Breast epithelium (tissue), 4 donors: ENCODE data around the gene ANKS3. TPM values are rescaled to one million over a fixed set of nuclear protein-coding genes. Genes with fewer than 3 reads are reported as not detected.

Source experiments
- DNase-seq, 2 donors: peaks; one replicate each; pipeline ENCODE4 v3.0.0-alpha.2; 2019; ENCODE audit warnings: low spot score in 2 of 2
- H3K27ac ChIP-seq, 2 donors: fragments of 200-600 bp; sonication (generic) in 1 of 2; one replicate each; pipeline ENCODE4 v1.5.1; 2016 to 2019; ENCODE audit warnings: mild to moderate bottlenecking in 1 of 2
- H3K27me3 ChIP-seq, 2 donors: fragments of 200-600 bp; sonication (generic) in 1 of 2; one replicate each; pipeline versions ENCODE4 v1.5.1 to v1.6.0; 2017 to 2019; ENCODE audit warnings: control low read depth in 1 of 2, mild to moderate bottlenecking in 1 of 2
- H3K36me3 ChIP-seq: fragments of 200-600 bp; one replicate; pipeline ENCODE4 v1.5.1; 2019
- H3K4me1 ChIP-seq, 2 donors: fragments of 200-600 bp; sonication (generic); one replicate each; pipeline ENCODE4 v1.5.1; 2016 to 2019; ENCODE audit warnings: control low read depth in 1 of 2
- H3K4me3 ChIP-seq, 3 donors: fragments of 200-600 bp; sonication (generic); 1 replicate in 2 of 3; 2 replicates in 1 of 3; pipeline ENCODE4 v1.5.1; 2016 to 2019; ENCODE audit warnings: mild to moderate bottlenecking in 3 of 3, moderate library complexity in 2 of 3
- H3K9me3 ChIP-seq, 2 donors: fragments of 200-600 bp; sonication (generic) in 1 of 2; one replicate each; pipeline ENCODE4 v1.5.1; 2016 to 2019; ENCODE audit warnings: control low read depth in 1 of 2
- POLR2A ChIP-seq: fragments of 450-650 bp; IDR thresholded peaks from one replicate; pipeline ENCODE4 v1.6.1; 2016; ENCODE audit warnings: antibody characterized with exemption, mild to moderate bottlenecking, moderate library complexity
- POLR2AphosphoS5 ChIP-seq, 3 donors: sonication (generic); formaldehyde crosslinking; IDR thresholded peaks; one replicate each; pipeline ENCODE4 v1.6.1; 2017; ENCODE audit warnings: antibody characterized with exemption in 3 of 3
- intact Hi-C: fragments of 100-400 bp; cut with DNase I; formaldehyde crosslinking; loops from one replicate; pipeline ENCODE4 v1.15.1; 2023; ENCODE audit warnings: low total_unique reads
- total RNA-seq, 3 donors: library from RNA; depleted of rRNA; stranded (reverse); fragments of >200 nt; gene quantifications; one replicate each; pipeline ENCODE4 v1.1.0, GENCODE V29; 2016
- TF ChIP-seq, protein P1 (sequence below), 3 donors: fragments of 450-650 bp; IDR thresholded peaks; one replicate each; pipeline ENCODE4 v1.5.1; 2016 to 2017; ENCODE audit warnings: antibody characterized with exemption in 3 of 3, mild to moderate bottlenecking in 3 of 3, moderate library complexity in 3 of 3

Gene ANKS3
- total RNA-seq, 3 donors from 2014 or later = 12.6 to 33.1 (median 23.6) TPM

DNA sequence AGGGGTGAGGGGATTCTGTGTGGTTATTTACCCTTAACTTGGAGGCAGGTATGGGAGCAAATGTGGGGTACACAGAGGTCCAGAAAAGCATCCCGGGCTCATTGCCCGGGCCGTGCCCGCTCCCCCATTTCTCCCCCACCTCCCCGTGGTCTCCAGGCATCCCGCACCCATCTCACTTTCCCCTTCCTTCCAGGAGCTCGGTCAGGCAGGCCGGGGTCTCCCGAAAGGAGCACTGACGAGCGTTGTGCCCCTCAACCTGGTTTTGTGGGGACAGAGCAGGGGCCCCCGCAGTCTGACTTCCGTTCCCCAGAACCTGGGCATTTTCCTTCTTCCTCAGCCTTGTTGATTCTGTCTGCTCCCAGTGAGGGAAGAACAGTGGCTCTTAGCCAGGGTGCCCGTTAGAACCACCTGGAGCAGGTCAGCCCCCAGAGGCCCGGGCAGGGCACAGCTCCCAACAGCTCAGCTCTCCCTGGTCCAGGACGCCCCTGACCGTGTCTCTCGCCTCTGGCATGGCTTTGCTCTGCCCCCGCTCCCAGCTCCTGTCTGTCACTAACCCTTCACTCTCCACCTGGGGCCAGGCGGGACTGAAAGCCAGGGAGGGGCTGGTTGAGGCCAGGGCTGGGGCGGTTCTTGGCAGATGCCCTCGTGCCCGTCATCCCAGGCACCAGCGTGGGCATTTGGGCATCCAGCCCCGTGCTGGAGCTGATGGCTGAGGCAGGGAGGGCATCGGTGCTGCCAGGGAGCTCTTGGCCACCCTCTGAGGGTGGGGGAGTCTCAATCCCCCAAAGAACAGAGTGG is 53.2 kb downstream of the ANKS3 start:
- Histone ChIP-seq H3K27me3 (no peaks in the 10 kb centered on the region), H3K27ac (peak overlapping the region; percentile 82 to 97), H3K4me3 (peak overlapping the region; percentile 28 to 74 (median 53)), H3K36me3 (no peaks in the 10 kb centered on the region), H3K4me1 (peaks cover 4 to 8% of the 10 kb centered on the region in 2 donors), H3K9me3 (no peaks in the 10 kb centered on the region)
- intact Hi-C loops = no loop called here
- DNase-seq = peak in 1 of 2 donors; percentile 36
- TF ChIP-seq, protein P1, sequence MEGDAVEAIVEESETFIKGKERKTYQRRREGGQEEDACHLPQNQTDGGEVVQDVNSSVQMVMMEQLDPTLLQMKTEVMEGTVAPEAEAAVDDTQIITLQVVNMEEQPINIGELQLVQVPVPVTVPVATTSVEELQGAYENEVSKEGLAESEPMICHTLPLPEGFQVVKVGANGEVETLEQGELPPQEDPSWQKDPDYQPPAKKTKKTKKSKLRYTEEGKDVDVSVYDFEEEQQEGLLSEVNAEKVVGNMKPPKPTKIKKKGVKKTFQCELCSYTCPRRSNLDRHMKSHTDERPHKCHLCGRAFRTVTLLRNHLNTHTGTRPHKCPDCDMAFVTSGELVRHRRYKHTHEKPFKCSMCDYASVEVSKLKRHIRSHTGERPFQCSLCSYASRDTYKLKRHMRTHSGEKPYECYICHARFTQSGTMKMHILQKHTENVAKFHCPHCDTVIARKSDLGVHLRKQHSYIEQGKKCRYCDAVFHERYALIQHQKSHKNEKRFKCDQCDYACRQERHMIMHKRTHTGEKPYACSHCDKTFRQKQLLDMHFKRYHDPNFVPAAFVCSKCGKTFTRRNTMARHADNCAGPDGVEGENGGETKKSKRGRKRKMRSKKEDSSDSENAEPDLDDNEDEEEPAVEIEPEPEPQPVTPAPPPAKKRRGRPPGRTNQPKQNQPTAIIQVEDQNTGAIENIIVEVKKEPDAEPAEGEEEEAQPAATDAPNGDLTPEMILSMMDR (IDR thresholded peaks at IDR 0.05) = no peak
- TF ChIP-seq POLR2A = no peak

DNA sequence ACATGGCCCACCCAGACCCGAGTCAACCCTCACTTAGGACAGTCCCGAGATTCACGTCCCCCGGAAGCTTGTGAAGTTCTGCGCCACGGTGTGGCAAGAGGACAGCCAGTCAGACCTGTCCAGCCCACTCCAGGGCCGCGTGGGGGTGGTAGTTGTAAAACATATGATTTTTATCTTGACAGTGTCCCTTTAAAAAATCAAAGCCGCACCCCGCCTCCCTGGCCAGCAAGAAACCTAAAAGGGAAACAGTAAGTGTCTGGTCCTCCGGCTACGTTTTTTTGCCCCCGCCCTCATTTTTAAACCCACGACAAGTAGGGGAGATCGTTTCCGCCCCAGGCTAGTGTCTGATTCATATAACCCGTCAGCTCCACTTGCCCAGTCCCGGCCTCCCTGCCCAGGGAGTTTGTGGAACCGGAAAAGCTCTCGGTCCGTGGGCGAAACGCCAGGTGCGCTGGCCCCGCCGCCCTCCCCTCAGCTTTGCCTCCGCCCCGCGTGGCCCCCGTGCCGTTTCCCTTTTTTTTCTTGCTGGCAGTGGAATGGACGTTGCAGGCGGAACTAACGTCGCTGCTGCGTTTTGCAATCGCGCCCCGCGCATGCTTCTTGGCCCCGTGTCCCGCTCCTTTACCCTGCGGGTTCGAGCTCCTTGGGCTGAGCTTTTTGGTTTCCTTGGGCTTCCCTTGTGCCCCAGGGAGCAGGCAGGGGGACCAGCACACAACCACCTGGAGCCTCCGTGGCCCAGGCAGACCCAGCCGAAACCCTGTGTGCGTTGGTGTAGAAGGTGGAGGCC is 54.0 kb downstream of the ANKS3 start:
- Histone ChIP-seq H3K27ac (peak overlapping the region; percentile 82 to 97), H3K36me3 (no peaks in the 10 kb centered on the region), H3K4me3 (peak overlapping the region; percentile 28 to 74 (median 53)), H3K4me1 (peaks cover 4 to 8% of the 10 kb centered on the region in 2 donors), H3K27me3 (no peaks in the 10 kb centered on the region), H3K9me3 (no peaks in the 10 kb centered on the region)
- intact Hi-C loops = no loop called here
- TF ChIP-seq, protein P1 (IDR thresholded peaks at IDR 0.05) = no peak
- peak in 2 of 3 donors; percentile 46 to 83 for TF ChIP-seq POLR2AphosphoS5 (IDR thresholded peaks at IDR 0.05)
- TF ChIP-seq POLR2A = no peak
- DNase-seq = peak; percentile 71 to 89

DNA sequence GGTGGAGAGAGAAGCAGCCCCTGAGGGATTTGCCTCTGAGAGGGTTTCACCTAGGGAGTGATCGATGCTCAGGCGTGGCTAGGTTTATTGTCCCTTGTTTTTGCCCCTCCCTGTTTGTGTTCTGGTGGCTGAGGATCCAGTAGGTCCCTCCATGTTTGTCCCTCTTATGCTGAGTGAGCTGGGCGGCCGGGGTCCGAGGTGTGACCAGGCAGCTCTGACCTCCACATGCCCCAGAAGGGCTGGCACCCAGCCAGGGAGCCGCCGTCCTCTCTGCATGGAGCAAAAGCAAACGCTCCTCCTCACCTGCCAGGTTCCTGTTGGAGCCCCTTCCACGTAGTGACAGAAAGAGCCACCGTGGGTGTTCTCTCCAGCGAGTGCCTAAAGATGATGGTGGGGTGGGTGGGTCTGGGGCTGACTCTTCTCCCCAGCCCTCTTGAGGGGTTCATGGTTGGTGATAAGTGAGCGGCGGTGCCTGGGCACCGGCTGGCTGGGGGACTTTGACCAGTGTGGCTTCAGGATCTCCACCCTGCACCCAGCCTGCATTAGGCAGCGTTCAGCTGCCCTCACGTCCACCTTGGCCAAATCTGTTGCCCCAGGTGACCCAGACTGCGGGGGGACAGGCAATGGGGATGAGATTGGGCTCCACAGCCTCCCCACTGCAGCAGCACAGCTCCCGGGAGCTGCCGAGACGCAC is 54.8 kb downstream of the ANKS3 start:
- H3K36me3 ChIP-seq = no peaks in the 10 kb centered on the region
- H3K4me1 ChIP-seq = peaks cover 4 to 8% of the 10 kb centered on the region in 2 donors
- no peaks in the 10 kb centered on the region for H3K27me3 ChIP-seq
- TF ChIP-seq, protein P1 (IDR thresholded peaks at IDR 0.05) = no peak
- TF ChIP-seq POLR2AphosphoS5 (IDR thresholded peaks at IDR 0.05) = no peak
- H3K27ac ChIP-seq = peak overlapping the region; percentile 82 to 97
- no peaks in the 10 kb centered on the region for H3K9me3 ChIP-seq
- peak; percentile 43 to 66 for DNase-seq
- peak overlapping the region; percentile 28 to 74 (median 53) for H3K4me3 ChIP-seq
- intact Hi-C loops = no loop called here

DNA sequence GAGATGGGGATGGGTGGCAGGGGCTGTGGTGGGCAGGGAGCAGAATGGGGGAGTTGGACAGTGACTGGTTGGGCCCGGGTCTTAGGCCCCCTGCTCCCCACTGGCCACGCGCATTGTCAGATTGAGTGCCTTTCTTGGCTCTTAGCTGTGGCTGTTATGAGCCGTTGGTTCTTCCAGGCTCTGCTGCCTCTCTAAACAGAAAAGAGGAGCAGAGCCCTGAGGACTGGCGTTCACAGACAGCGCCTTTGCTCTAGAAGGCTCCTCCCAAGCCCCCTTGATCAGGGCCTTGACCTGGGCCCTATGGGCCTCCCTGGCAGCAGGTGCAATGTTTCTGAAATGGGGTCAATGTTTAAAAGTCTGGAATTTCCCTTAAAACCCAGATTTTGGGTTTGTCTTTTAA is 55.5 kb downstream of the ANKS3 start:
- H3K36me3 ChIP-seq = no peaks in the 10 kb centered on the region
- peak overlapping the region in 1 of 2 donors; percentile 82 for H3K27ac ChIP-seq
- intact Hi-C loops = no loop called here
- H3K4me3 ChIP-seq = no peak overlapping the region
- no peaks in the 10 kb centered on the region for H3K9me3 ChIP-seq
- no peak for DNase-seq
- TF ChIP-seq POLR2AphosphoS5 (IDR thresholded peaks at IDR 0.05) = no peak
- TF ChIP-seq POLR2A = no peak
- TF ChIP-seq, protein P1 (IDR thresholded peaks at IDR 0.05) = no peak
- H3K4me1 ChIP-seq = peaks cover 4 to 8% of the 10 kb centered on the region in 2 donors
- no peaks in the 10 kb centered on the region for H3K27me3 ChIP-seq
